C1 segment of cervical spinal cord (tissue), 14 donors: Measurements from ENCODE around the gene DPYSL5.
"Not testable (repeated sequence)": the region's sequence is repeated elsewhere in the genome, so short reads cannot be mapped to it uniquely, and the experiment has no call there.

Experiments used
- DNase-seq, 14 donors: peaks; one replicate each; lab custom pipeline; 2025; lab: John Stamatoyannopoulos, UW

The DPYSL5 gene

DNA sequence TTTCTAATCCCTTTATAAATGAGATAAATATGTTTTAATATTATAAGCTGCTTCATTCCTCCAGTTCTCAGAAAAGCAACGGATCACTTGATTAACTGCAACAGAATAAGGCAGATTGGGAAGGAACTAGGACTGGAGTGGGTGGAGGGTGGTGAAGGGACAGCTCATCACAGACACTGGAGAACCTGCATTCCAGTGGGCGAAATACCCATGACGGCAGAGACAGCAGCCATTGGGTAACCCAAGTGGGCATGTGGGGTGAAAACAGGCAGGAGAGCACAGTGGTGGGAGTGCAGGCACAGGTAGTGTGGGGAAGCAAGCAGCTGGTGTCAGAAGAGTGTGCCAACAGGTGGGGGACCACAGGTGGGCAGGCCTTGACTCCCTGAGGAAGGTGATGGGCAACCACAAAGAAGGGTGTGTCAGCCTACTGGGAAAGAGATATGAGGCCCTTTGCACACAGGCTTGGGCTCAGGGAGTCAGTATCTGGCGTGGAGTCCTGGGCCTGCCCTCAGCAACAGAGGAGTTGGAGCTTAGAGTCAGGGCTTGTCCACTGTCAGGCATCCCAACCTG lies 27.2 kb downstream of the DPYSL5 start:
- DNase-seq = no peak

- DNase-seq = no peak
Observed at GRCh38 chr2:26875808-26876207, 27.9 kb downstream of the DPYSL5 start.

- DNase-seq = no peak
Observed at GRCh38 chr2:26876260-26876659, 28.3 kb downstream of the DPYSL5 start.

DNA sequence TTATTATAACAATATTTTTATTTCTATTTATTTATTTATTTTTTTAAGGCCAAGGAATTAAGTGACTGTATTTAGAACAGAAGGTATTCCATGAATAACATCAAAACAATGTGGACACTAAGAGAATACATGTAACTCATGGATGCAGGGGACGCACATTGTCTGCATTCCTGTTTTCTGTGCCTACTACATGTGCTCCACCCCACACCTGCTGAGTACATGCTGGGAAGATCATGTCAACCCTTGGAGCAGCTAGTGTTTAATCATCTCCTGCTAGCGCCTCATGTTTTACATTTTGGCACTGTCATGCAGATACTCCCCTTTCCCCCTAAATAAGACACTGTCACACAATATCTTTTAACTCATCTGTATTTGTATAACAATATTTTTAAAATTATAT lies 29.3 kb downstream of the DPYSL5 start:
- DNase-seq = no peak

DNA sequence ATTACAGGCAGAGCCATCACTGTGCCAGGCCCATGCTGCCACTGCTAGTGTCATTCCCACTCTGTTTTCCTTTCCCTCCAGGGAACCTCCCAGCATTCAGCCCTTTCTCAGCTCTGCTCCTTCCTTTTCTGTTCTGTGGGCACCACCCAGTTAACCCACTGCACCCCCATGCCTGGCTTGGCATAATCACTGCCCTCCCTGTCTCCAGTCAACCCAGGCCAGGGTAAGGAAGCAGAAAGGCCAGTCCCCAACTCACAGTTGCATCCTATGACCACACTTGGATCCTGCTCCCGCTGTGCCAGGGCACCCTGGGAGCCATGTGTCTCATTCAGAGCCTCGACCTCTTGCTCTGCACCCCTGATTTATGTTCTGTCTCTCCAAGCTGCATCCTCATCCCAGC lies 32.2 kb downstream of the DPYSL5 start:
- DNase-seq = no peak

- no peak for DNase-seq
Observed at GRCh38 chr2:26880910-26881435, 33.0 kb downstream of the DPYSL5 start.

- not testable (repeated sequence) for DNase-seq
Observed at GRCh38 chr2:26882220-26882619, 34.3 kb downstream of the DPYSL5 start.

GRCh38 chr2:26883956-26884355 lies 36.0 kb downstream of the DPYSL5 start:
- no peak for DNase-seq

GRCh38 chr2:26884486-26884885 lies 36.6 kb downstream of the DPYSL5 start:
- DNase-seq = no peak

DNA sequence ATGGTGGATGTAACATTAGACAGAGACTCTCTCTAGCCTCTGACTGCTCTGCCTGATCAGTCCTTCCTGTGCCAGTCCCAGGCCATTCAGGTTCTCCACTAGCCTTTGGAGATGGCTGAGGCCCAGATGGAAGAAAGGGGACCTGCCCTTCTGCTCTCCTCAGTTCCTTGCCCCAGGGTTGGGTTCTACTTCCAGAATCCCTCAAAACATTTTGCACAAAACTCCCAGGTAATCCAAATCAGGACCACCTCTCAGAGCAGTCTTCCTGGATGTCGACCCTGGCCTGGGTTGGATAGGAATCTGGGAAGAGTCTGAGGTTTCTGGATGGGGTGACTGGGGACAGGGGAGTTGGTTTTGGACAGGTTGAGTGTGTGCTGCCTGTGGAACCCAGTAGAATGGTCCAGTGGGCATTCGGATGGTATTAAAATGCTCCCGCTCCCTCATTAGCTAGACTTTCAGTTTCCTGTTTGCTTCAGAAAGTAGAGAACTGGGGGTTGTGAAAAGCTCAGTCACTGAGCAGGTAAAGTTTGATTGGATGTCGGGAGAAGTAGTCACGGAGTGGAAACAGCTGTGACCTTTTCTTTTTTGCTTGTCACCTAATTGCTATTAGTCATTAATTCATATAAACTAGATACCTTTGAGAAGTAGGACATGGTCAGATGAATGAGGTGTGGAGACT lies 37.9 kb downstream of the DPYSL5 start:
- DNase-seq = no peak

GRCh38 chr2:26886736-26887135 lies 38.8 kb downstream of the DPYSL5 start:
- DNase-seq = no peak

- DNase-seq = peak in 4 of 14 donors; percentile 19 to 42 (median 36)
Observed at GRCh38 chr2:26887151-26887550, 39.2 kb downstream of the DPYSL5 start.

DNA sequence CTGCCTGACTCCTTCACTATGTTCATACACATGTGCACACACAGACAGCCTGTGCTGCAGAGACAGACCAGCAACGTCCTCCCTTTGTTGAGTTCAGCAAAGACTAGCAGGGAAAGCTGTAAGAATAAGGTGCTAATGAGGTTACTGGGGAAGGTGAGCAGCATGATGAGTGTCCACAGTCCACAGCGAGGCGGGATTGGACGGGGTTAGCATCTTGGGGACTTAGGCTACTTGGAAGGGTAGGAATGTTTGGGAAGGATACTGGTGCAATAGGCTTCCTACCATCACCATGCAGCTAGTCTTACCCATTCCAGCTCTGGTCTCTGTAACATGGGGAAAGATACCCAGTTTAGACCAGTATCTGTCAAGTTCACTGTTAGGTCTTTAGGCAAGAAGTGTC lies 41.9 kb downstream of the DPYSL5 start:
- no peak for DNase-seq

DNA sequence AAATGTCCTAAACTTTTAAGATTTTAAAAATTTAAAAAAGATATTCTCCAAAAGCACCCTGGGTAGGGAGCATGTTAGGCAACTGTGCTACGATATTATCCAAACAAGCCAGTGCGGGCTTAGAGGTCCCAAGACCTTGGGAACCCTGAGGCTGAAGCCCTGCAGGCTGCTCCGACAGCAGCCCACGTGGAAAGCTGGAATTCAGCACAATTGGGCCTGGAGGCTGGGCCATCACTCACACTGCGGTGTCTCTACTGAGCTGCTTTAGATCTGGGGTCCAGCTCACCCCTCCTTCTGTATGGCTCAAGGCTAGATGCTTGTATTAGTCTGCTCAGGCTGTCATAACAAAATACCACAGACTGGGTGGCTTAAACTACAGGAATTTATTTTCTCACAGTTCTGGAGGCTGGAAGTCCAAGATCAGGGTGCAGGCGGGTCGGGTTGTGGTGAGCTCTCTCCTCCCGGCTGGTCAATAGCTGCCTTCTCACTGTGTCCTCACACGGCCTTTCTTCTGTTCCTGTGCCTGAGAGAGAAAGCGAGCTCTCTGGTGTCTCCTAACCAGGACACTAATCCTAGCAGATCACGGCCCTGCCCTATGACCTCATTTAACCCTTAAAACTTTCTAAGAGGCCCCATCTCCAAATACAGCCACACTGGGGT lies 42.5 kb downstream of the DPYSL5 start:
- no peak for DNase-seq

DNA sequence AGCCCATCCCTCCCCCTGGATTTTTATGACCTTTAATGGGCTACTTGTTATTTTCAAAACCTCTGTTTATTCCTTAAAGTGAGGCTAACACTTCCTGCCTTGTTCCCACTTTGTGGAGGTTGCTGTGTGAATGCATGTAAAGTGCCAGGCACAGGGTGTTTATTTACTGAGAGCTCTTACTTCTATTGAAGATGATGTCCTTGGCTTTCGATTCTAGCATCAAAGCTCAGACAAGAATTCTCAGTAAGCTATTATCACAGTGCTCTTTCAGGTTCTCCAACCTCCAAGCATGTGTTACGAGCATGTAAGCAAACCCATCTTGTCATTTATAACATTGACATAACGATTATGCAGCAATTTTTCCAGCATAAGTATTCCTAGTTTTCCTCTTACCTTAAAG lies 44.2 kb downstream of the DPYSL5 start:
- no peak for DNase-seq

DNA sequence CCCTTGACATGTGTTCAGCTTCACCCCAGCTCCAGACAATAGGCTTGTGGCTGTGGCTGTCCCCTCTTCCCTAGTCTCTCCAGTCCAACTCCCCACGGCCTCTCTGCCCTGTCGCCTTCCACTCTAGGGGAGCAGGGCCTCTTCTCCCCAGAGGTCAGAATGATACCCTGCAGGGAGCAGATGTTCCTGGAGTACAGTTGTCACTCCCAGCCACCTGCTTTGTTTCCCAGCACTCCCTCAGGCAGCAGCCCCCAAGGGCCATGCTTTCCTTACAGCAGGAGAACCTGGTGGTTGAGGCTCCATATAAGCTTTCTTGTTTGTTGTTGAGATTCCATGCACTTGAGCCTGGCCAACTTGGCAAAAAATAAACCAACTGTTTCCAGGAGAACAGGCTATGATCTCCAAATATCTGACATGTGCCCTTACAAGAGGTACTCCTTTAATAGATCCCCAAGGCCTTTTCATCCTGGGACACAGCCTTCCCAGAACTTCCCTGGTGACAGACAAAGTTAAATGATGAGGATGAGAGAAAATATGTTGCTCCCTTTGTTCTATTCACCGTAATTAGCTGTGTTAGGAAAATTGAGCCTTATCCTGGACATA lies 45.1 kb downstream of the DPYSL5 start:
- no peak for DNase-seq

DNA sequence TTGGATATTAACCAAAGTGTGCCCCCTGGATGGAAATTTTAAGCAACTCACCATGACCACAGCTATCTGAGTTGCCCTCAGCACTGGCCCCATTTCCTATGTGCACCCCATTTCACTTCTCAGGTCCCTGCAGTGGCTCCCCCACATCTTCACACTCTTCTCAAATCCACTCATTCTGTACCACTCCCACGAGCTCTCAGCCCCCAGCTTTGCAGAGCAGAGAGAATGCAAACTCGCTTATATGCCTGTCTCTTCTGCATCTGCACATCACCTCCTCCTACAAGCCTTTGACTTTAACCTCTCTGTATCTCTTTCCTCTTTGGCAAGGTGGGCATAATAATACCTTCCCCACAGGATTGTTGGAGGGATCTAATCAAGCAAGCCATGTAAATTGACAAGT lies 46.2 kb downstream of the DPYSL5 start:
- no peak for DNase-seq

DNA sequence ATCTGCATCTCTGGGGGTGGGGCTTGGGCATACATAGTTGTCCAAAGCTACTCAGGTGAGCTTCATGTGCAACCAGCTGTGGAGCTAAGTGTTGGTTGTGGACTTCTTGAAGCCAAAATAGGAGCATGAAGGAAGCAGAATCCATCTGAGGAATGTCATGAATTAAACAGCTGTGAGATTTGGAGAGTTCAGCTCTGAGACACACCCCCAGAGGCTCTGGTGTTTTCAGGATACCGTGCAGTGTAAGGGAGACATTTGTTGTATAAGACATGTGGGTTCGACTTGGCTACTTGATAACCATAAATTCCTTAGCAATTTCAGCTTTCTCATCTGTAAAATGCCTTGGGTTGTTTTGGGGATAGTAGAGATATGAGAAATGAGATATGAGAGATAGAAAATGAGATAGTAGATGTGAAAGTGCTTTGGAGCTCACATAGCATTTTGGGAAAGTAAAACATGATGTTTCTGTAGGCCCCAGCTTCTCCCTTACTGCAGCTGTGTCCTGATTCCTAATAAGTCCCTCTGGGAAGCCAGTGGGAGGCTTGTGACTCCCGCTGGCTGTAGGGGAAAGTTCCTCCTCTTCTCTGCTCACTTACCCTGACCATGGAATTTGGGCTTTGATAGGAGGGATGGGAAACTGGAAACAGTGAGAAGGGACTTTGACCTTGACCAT lies 50.0 kb downstream of the DPYSL5 start:
- no peak for DNase-seq

- no peak for DNase-seq
Observed at GRCh38 chr2:26898480-26899078, 50.6 kb downstream of the DPYSL5 start.

DNA sequence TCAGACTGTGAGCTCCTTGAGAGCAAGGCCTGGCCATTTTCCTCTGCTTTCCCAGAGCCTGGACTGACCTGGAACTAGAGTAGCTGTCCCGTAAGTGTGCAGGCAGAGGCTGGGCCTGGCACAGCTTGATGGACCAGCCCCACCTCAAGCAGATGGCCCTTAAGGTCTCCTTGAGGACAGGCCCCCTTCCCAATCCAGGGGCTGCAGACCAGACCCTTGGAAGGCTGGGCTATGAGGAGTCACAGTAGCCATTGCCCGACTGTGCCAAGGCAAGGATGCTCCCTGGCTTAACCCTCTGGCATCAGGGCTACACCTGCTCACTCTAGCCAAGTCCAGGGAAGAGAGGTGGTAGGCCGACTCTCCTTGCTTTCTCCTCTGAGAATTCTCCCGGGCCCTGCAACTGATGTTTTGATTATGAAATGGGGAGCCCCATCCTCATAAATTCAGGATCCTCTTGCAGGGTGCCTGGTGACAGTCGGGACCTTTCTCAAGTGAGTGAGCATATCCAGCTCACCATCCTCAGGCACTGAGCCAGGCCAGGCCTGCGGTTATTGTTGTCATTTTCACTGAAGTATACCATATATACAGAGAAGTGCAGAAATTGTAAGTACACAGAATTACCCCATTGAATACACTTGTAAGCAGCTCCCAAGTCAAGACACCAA lies 51.7 kb downstream of the DPYSL5 start:
- DNase-seq = no peak

DNA sequence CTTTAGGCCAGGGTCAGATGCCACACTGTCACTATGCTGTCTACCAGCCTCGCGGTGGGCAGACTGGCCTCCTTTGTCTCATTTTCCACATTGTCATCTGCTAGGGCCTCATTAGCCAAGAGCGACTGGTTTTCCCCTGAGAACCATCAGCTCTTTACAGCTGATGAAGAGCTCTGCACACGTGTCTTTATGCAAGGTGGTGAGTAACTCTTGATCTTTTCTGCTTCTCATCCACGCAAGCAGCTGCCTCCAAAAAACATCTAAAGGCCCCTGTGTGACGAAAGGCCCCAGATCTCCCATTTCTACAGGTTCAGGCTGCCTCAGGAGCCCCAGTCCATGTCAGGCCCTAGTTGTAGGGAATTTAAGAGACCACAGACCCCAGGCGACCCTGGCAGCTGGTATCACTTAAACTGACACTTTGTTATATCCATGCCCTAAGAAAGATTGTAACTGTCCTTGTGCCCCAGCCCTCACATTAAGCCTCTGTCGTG lies 52.9 kb downstream of the DPYSL5 start:
- DNase-seq = no peak
